ENCODE data around the gene HNRNPDL. TPM values are rescaled to one million over a fixed set of nuclear protein-coding genes. Genes with fewer than 3 reads are reported as not detected.

Gene HNRNPDL
- total and polyA plus RNA-seq, 2 of the 13 experiments (the other 11 are each of a cell fraction or from before 2014, with no cell fraction given), result 167 to 414 TPM

DNA sequence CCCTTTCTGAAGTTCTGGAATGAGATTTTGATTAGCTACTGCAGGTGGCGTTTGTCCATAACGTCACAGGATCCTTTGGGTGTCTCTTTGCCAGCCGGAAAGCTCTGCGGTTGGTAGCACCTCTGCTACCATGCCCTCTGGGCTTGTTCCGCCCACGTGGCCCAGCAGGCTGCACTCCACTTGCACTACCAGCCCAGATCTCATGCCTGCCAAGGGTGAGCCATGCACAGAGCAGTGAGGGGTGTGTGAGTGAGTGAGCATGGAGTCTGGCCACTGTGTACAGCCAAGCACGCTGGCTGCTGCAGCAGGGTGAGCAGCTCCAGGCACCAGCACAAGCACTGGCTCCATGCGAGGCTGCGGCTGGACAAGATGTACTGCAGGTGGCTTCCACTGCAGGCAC is 49.9 kb downstream of the HNRNPDL start:
- no TSS peak for BruUV-seq (replicated peaks)
- FAIRE-seq, result no peak
- ATAC-seq, result peak; percentile 64
- 89% methylated on average over 6 of the region's 9 CpGs for WGBS (ENCODE audit: low lambda C conversion rate)
- TF ChIP-seq, protein P1, sequence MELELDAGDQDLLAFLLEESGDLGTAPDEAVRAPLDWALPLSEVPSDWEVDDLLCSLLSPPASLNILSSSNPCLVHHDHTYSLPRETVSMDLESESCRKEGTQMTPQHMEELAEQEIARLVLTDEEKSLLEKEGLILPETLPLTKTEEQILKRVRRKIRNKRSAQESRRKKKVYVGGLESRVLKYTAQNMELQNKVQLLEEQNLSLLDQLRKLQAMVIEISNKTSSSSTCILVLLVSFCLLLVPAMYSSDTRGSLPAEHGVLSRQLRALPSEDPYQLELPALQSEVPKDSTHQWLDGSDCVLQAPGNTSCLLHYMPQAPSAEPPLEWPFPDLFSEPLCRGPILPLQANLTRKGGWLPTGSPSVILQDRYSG (CRISPR knock-in tag; IDR thresholded peaks at IDR 0.05), result no peak
- TF ChIP-seq, protein P2, sequence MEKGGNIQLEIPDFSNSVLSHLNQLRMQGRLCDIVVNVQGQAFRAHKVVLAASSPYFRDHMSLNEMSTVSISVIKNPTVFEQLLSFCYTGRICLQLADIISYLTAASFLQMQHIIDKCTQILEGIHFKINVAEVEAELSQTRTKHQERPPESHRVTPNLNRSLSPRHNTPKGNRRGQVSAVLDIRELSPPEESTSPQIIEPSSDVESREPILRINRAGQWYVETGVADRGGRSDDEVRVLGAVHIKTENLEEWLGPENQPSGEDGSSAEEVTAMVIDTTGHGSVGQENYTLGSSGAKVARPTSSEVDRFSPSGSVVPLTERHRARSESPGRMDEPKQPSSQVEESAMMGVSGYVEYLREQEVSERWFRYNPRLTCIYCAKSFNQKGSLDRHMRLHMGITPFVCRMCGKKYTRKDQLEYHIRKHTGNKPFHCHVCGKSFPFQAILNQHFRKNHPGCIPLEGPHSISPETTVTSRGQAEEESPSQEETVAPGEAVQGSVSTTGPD (CRISPR knock-in tag; IDR thresholded peaks at IDR 0.05), result no peak
- TF ChIP-seq SATB2 (CRISPR knock-in tag; IDR thresholded peaks at IDR 0.05) (no peak), AGO2 (optimal IDR thresholded peaks at IDR 0.05; ENCODE audit: low read depth, low read length) (peak; percentile 32), ZNF768 (CRISPR knock-in tag; IDR thresholded peaks at IDR 0.05) (0 out of 2 replicates have a peak, but pooled peaks have one; percentile 14), SIX4 (CRISPR knock-in tag; IDR thresholded peaks at IDR 0.05) (no peak), ZNF737 (CRISPR knock-in tag; IDR thresholded peaks at IDR 0.05; ENCODE audit: borderline replicate concordance) (no peak), ELF3 (CRISPR knock-in tag; IDR thresholded peaks at IDR 0.05) (no peak)
- no peak overlapping the region for H2AFZ ChIP-seq (ENCODE audit: low read length)
- no peak for DNase-seq (ENCODE audit: low spot score)
- no peaks in the 10 kb centered on the region for H3K9me3 ChIP-seq (ENCODE audit: low read length)
- H3K4me2 ChIP-seq (ENCODE audit: low read depth, low read length), result no peak overlapping the region
- H3K79me2 ChIP-seq (ENCODE audit: insufficient read depth, low read length), result peaks cover 12% of the 10 kb centered on the region
- H3K4me1 ChIP-seq (ENCODE audit: insufficient read depth, low read length), result peaks cover 11% of the 10 kb centered on the region
- intact Hi-C loops (cut with micrococcal nuclease; ENCODE audit: unreplicated experiment) (no loop called here), in situ Hi-C loops (cut with HindIII; ENCODE audit: extremely low pct_ligation_motif_present, low pct_unique_long_range_greater_than_20kb) (no loop called here)
- CTCF ChIA-PET (ENCODE audit: low intra/inter-chr PET ratio, low total read pairs), result no interaction called here
- no peak overlapping the region for H3K27ac ChIP-seq (ENCODE audit: extremely low read length, insufficient read depth, low read length)
- no peaks in the 10 kb centered on the region; the same call in 1 of the 2 replicates for H4K20me1 ChIP-seq (ENCODE audit: insufficient read depth, low read length)
- no peaks in the 10 kb centered on the region for H3K27me3 ChIP-seq (ENCODE audit: control insufficient read depth in 1 of 2, insufficient read depth in 2 of 2, low read length in 2 of 2)
- H3K4me3 ChIP-seq (replicated peaks in 1 of 3; ENCODE audit: insufficient read depth in 1 of 3, low read depth in 2 of 3, low read length in 3 of 3), result no peak overlapping the region
- POLR2A ChIA-PET, result no interaction called here
- H3K9ac ChIP-seq (ENCODE audit: insufficient read depth, low read depth, low read length), result no peak overlapping the region
- no peaks in the 10 kb centered on the region for H3K36me3 ChIP-seq (replicated peaks in 1 of 2; ENCODE audit: control insufficient read depth in 1 of 2, insufficient read depth in 2 of 2, low read length in 2 of 2)
